Measurements from ENCODE around the gene COL6A5. TPM values are rescaled to one million over a fixed set of nuclear protein-coding genes. Genes with fewer than 3 reads are reported as not detected.
"Not testable (repeated sequence)": the region's sequence is repeated elsewhere in the genome, so short reads cannot be mapped to it uniquely, and the experiment has no call there.

Gene COL6A5
- total RNA-seq, 6 experiments from 2014 or later, result not detected

- DNase-seq, result no peak
- H3K4me1 Mint-ChIP-seq (ENCODE audit: low read depth), result no peaks in the 10 kb centered on the region
- no peaks in the 10 kb centered on the region for H3K27me3 Mint-ChIP-seq (ENCODE audit: insufficient read depth)
- no peak overlapping the region for H3K27ac Mint-ChIP-seq
- peaks cover 15% of the 10 kb centered on the region for H3K9me3 Mint-ChIP-seq
- no peak for TF ChIP-seq CTCF (IDR thresholded peaks at IDR 0.05)
- no peak overlapping the region for H3K4me3 Mint-ChIP-seq
- H3K36me3 Mint-ChIP-seq (ENCODE audit: low read depth), result peaks cover 5% of the 10 kb centered on the region; the same call in 1 of the 2 replicates
Measured at GRCh38 chr3:130425484-130425883, 80.0 kb downstream of the COL6A5 start.

DNA sequence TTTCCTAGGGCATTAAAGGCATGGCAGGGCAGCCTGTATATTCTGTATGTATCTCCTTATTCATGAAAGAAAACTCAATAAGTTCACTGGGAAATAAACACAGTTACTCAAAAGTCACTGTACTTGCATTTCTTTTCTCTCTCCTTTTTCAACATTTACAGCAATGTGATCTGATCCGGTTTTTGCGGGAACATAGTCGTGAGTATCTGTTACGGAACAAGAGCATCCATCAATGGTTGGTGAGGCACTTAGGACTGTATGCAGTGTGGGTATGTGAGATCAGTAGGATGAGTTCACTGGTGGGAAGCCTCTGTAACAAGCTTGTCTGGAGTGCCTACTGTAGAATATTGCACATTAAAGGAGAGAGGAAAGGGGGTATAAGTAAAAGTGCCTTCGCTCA, 80.7 kb downstream of the COL6A5 start:
- Mint-ChIP-seq H3K27ac (no peak overlapping the region), H3K4me3 (no peak overlapping the region), H3K9me3 (peaks cover 18% of the 10 kb centered on the region), H3K4me1 (ENCODE audit: low read depth) (no peaks in the 10 kb centered on the region), H3K36me3 (ENCODE audit: low read depth) (peaks cover 5% of the 10 kb centered on the region; the same call in 1 of the 2 replicates), H3K27me3 (ENCODE audit: insufficient read depth) (no peaks in the 10 kb centered on the region)
- TF ChIP-seq CTCF (IDR thresholded peaks at IDR 0.05), result no peak
- no peak for DNase-seq

DNA sequence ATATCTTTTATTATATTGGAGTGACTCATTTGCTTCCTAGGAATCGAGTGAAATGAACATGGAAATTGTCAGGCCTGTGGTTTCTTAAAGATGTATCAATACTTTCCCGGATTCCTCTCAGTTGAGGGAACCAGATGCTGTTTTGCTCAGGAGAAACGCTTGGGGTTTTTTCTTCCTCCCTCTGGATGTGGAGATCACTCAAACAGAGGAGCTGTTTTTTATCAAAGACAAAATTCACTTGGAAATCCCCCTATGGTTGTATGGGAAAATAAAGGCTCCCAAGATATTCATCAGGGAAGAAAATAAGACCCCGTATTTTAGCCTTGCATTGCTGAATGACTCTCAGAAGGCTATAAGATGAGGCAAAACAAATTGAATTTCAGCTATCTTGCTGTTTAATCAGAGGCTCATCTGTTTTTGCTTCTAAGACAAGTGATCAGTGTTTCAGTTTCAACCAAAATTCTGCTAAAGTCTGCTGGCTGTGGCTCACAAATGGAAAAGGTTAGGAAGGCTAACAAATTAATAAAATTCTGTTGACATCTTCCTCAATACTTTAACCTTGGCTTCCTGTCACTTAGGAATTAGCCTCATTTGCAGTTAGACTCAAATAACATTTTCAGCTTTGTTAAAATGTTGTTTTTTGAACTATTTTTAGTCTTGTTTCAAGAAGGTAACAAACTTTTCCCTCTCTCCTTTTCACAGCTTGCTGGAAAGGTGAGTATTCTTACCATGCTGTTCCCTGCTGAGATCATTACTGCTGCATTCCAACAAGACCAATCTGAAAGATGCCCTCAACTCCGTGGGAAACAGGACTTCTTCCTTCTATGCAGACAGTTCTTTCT, 83.6 kb downstream of the COL6A5 start:
- Mint-ChIP-seq H3K4me3 (no peak overlapping the region), H3K27ac (no peak overlapping the region), H3K4me1 (ENCODE audit: low read depth) (no peaks in the 10 kb centered on the region), H3K27me3 (ENCODE audit: insufficient read depth) (no peaks in the 10 kb centered on the region; the same call in 1 of the 2 replicates), H3K9me3 (peaks cover 38% of the 10 kb centered on the region), H3K36me3 (ENCODE audit: low read depth) (peaks cover 5% of the 10 kb centered on the region; the same call in 1 of the 2 replicates)
- DNase-seq, result no peak
- TF ChIP-seq CTCF (IDR thresholded peaks at IDR 0.05), result no peak

GRCh38 chr3:130429713-130430023, 84.2 kb downstream of the COL6A5 start:
- Mint-ChIP-seq H3K36me3 (ENCODE audit: low read depth) (peaks cover 4% of the 10 kb centered on the region; the same call in 1 of the 2 replicates), H3K27ac (no peak overlapping the region), H3K4me1 (ENCODE audit: low read depth) (no peaks in the 10 kb centered on the region), H3K27me3 (ENCODE audit: insufficient read depth) (no peaks in the 10 kb centered on the region; the same call in 1 of the 2 replicates), H3K9me3 (peaks cover 39% of the 10 kb centered on the region), H3K4me3 (no peak overlapping the region)
- TF ChIP-seq CTCF (IDR thresholded peaks at IDR 0.05), result no peak
- no peak for DNase-seq

DNA sequence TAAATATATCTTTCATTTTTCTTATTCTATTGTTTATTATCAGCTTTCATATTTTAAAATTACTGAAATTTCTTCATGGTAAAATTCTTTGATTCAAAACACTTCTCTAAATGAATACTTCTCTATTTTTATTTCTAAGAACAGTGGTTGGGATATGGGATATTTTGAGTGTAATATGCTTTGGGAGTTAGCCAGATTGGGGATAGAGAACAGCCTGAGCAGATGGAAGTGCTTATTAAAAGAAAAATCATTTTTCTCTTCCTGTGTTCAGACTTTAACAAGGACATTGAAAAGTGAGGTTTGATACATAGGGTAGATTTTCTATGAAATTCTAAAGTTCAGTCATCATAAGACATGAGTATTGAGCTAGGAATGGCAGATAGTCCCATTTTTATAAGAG, 84.8 kb downstream of the COL6A5 start:
- Mint-ChIP-seq H3K4me3 (no peak overlapping the region), H3K27me3 (ENCODE audit: insufficient read depth) (no peaks in the 10 kb centered on the region; the same call in 1 of the 2 replicates), H3K4me1 (ENCODE audit: low read depth) (no peaks in the 10 kb centered on the region), H3K27ac (no peak overlapping the region), H3K9me3 (peaks cover 40% of the 10 kb centered on the region), H3K36me3 (ENCODE audit: low read depth) (no peaks in the 10 kb centered on the region)
- DNase-seq, result no peak
- no peak for TF ChIP-seq CTCF (IDR thresholded peaks at IDR 0.05)

DNA sequence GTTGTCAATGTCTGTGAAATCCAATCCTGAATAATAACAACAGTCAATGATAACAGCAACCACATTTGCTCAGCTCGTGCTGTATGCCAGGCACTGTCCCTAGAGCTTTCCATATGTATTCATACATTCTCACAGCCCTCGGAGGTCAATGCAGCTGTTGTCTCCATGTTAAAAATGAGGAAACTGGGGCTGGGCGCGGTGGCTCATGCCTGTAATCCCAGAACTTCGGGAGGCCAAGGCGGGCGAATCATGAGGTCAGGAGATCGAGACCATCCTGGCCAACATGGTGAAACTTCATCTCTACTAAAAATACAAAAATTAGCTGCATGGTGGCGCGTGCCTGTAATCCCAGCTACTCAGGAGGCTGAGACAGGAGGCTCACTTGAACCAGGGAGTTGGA, 86.6 kb downstream of the COL6A5 start:
- H3K9me3 Mint-ChIP-seq, result peaks cover 51% of the 10 kb centered on the region
- H3K27ac Mint-ChIP-seq; H3K4me3 Mint-ChIP-seq; H3K4me1 Mint-ChIP-seq (ENCODE audit: low read depth); H3K27me3 Mint-ChIP-seq (ENCODE audit: insufficient read depth); DNase-seq; H3K36me3 Mint-ChIP-seq (ENCODE audit: low read depth): not testable (repeated sequence)
